Caco-2 (cell line): ENCODE measurements around the gene CAPN8. TPM values are rescaled to one million over a fixed set of nuclear protein-coding genes. Genes with fewer than 3 reads are reported as not detected.

Experiments
- BruUV-seq: library from RNA; stranded (reverse); fragments of 400-500 nt; replicated peaks from 2 replicates; lab custom pipeline; 2021; lab: Mats Ljungman, UMichigan
- CTCF ChIA-PET: fragments of 300-600 bp; sonication (Branson Sonifier 250); formaldehyde crosslinking; loops from one replicate; lab custom pipeline; 2022; ENCODE audit warnings: antibody characterized with exemption; lab: Charles Lee
- POLR2A ChIA-PET: fragments of 300-600 bp; sonication (Branson Sonifier 250); formaldehyde crosslinking; loops from one replicate; lab custom pipeline; 2022; ENCODE audit warnings: antibody characterized with exemption; lab: Charles Lee
- DNase-seq, 2 experiments: peaks; one replicate each; pipeline versions ENCODE4 v3.0.0 to v3.0.0-alpha.2; 2020 to 2022
- H3K27me3 ChIP-seq: replicated peaks from 2 replicates; pipeline ENCODE4 v1.6.0; 2011; ENCODE audit warnings: low read length; ENCODE audit not compliant: control insufficient read depth, insufficient read depth
- H3K36me3 ChIP-seq: 2 replicates; pipeline ENCODE4 v1.5.1; 2011; ENCODE audit warnings: low read length; ENCODE audit not compliant: control insufficient read depth, insufficient read depth
- H3K4me1 ChIP-seq: fragments of 250-450 bp; sonication (Bioruptor Pico); 2 replicates; pipeline ENCODE4 v1.5.1; 2020; ENCODE audit warnings: mild to moderate bottlenecking
- H3K4me3 ChIP-seq: 2 replicates; pipeline ENCODE4 v1.5.1; 2011; ENCODE audit warnings: low read depth, mild to moderate bottlenecking, control low read depth, low read length
- H3K9me3 ChIP-seq: fragments of 250-450 bp; sonication (Bioruptor Pico); 2 replicates; pipeline ENCODE4 v1.5.1; 2020; ENCODE audit warnings: mild to moderate bottlenecking, moderate library complexity
- H3K27ac Mint-ChIP-seq: one replicate; pipeline ENCODE4 v1.8.0; 2022; ENCODE audit warnings: mixed read lengths; ENCODE audit not compliant: unreplicated experiment
- H3K27me3 Mint-ChIP-seq: one replicate; pipeline ENCODE4 v1.8.0; 2022; ENCODE audit warnings: mixed read lengths; ENCODE audit not compliant: insufficient read depth, unreplicated experiment
- H3K36me3 Mint-ChIP-seq: one replicate; pipeline ENCODE4 v1.8.0; 2022; ENCODE audit warnings: mild to moderate bottlenecking, mixed read lengths; ENCODE audit not compliant: insufficient read depth, unreplicated experiment
- H3K4me1 Mint-ChIP-seq: one replicate; pipeline ENCODE4 v1.8.0; 2022; ENCODE audit warnings: low read depth, mixed read lengths; ENCODE audit not compliant: unreplicated experiment
- H3K4me3 Mint-ChIP-seq: one replicate; pipeline ENCODE4 v1.8.0; 2022; ENCODE audit warnings: mild to moderate bottlenecking, moderate library complexity, mixed read lengths; ENCODE audit not compliant: unreplicated experiment
- H3K9me3 Mint-ChIP-seq: one replicate; pipeline ENCODE4 v1.8.0; 2022; ENCODE audit warnings: mixed read lengths; ENCODE audit not compliant: unreplicated experiment
- intact Hi-C: fragments of 100-400 bp; cut with micrococcal nuclease; formaldehyde crosslinking; loops from one replicate; pipeline ENCODE4 v1.10.0; 2022; ENCODE audit not compliant: unreplicated experiment
- total RNA-seq: library from RNA; stranded (reverse); gene quantifications from 2 replicates; pipeline ENCODE4 v1.2.3, GENCODE V29; 2022
- TF ChIP-seq, protein P1 (sequence below), 2 experiments: fragments of 200-600 bp in 1 of 2; IDR thresholded peaks; 1 replicate in 1 of 2; 2 replicates in 1 of 2; pipeline versions ENCODE4 v1.5.1 to v1.8.0; 2011 to 2022; ENCODE audit warnings: antibody characterized with exemption in 1 of 2, control low read depth in 1 of 2, inconsistent platforms in 1 of 2, low read depth in 1 of 2, low read length in 1 of 2, mild to moderate bottlenecking in 1 of 2, moderate library complexity in 1 of 2; ENCODE audit not compliant: insufficient read depth in 1 of 2, severe bottlenecking in 1 of 2, unreplicated experiment in 1 of 2

CAPN8 gene
- total RNA-seq, 1 experiment from 2014 or later, result 4.1 TPM

DNA sequence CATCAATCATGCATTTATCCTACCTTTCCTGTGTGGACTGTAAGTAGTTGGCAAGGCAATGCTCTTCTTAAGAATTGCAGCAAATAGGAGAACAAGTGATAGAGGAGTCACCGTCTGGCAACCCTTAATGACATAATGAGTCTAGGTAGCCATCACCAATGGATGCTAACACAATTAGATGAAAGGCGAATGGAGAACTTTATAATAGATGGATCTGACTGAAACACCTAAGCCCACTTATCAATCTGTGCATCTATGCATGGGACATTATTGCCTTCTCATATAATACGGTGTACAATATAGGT lies 18.9 kb upstream of the CAPN8 start:
- Mint-ChIP-seq H3K4me1 (no peaks in the 10 kb centered on the region), H3K4me3 (no peak overlapping the region), H3K27me3 (peaks cover 5% of the 10 kb centered on the region), H3K27ac (no peak overlapping the region), H3K9me3 (no peaks in the 10 kb centered on the region), H3K36me3 (no peaks in the 10 kb centered on the region)
- Histone ChIP-seq H3K36me3 (no peaks in the 10 kb centered on the region), H3K4me3 (no peak overlapping the region), H3K27me3 (no peaks in the 10 kb centered on the region), H3K4me1 (no peaks in the 10 kb centered on the region), H3K9me3 (no peaks in the 10 kb centered on the region)
- CTCF ChIA-PET, result interaction anchor here (1.1 to 2.2 kb wide), 5 partner anchors 128 to 551 kb away, joined by 3 to 31 read pairs (median 9); partner anchors contain the start of gene SUSD4
- DNase-seq, result no peak
- TF ChIP-seq, protein P1, sequence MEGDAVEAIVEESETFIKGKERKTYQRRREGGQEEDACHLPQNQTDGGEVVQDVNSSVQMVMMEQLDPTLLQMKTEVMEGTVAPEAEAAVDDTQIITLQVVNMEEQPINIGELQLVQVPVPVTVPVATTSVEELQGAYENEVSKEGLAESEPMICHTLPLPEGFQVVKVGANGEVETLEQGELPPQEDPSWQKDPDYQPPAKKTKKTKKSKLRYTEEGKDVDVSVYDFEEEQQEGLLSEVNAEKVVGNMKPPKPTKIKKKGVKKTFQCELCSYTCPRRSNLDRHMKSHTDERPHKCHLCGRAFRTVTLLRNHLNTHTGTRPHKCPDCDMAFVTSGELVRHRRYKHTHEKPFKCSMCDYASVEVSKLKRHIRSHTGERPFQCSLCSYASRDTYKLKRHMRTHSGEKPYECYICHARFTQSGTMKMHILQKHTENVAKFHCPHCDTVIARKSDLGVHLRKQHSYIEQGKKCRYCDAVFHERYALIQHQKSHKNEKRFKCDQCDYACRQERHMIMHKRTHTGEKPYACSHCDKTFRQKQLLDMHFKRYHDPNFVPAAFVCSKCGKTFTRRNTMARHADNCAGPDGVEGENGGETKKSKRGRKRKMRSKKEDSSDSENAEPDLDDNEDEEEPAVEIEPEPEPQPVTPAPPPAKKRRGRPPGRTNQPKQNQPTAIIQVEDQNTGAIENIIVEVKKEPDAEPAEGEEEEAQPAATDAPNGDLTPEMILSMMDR (IDR thresholded peaks at IDR 0.05; ENCODE audit: insufficient read depth in 1 of 2, low read depth in 1 of 2, low read length in 1 of 2, severe bottlenecking in 1 of 2, unreplicated experiment in 1 of 2), result no peak
- POLR2A ChIA-PET, result no interaction called here
- intact Hi-C loops, result loop anchor here (1.0 to 10.0 kb wide), 7 partner anchors 153 to 892 kb away; no protein-coding TSS in a partner anchor
- BruUV-seq, result no TSS peak

DNA sequence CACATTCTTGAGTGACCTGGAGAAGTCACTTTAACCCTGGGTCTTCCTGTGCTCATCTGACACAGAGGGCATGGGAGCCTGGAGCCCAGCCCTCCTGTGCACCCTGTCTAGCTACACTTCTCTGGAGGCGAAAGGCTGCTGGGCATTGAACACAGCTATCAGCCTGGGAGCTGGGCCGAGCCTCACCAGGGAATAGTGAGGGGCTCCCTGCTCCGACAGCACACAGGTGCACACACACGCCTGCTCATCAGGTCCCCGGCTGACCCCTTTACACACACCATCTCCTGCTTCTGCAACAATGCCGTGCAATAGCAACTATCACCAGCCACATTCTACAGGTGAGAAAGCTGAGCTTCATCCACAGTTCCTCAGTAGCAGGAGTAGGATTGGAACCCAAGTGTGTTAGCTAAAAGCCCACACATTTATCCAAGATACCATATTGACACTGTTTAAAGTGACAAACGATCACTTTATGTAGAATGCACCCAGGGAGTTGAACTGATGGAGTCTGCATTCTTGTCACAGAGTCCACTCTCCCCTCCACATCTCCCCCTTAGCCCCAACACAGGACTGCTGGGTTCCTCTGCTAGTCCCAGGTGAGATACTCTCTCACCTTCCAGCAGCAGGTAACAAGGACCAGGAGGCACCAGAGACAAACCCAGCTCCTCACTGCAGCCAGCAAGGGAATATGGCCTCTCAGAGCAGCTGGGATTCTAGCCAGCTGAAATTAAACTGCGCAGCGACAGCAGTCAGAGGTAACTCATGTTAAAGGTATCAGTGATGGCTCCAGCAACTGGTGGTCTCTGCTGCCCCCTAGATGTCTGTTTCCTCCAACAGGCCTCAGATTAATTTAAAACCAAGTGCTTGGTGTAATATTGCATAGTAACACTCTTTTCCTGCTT lies 18.3 kb upstream of the CAPN8 start:
- Histone ChIP-seq H3K4me3 (no peak overlapping the region), H3K9me3 (no peaks in the 10 kb centered on the region), H3K27me3 (no peaks in the 10 kb centered on the region), H3K4me1 (no peaks in the 10 kb centered on the region), H3K36me3 (no peaks in the 10 kb centered on the region)
- Mint-ChIP-seq H3K4me1 (no peaks in the 10 kb centered on the region), H3K9me3 (no peaks in the 10 kb centered on the region), H3K36me3 (no peaks in the 10 kb centered on the region), H3K27ac (no peak overlapping the region), H3K4me3 (no peak overlapping the region), H3K27me3 (peaks cover 5% of the 10 kb centered on the region)
- DNase-seq, result peak; percentile 71 to 79
- POLR2A ChIA-PET, result no interaction called here
- CTCF ChIA-PET, result interaction anchor here (0.6 to 2.2 kb wide), 12 partner anchors 16 to 593 kb away, joined by 3 to 31 read pairs (median 6); partner anchors contain the start of gene SUSD4
- intact Hi-C loops, result loop anchor here (1.0 to 10.0 kb wide), 7 partner anchors 153 to 891 kb away; no protein-coding TSS in a partner anchor
- no TSS peak for BruUV-seq
- TF ChIP-seq, protein P1 (IDR thresholded peaks at IDR 0.05; ENCODE audit: insufficient read depth in 1 of 2, low read depth in 1 of 2, low read length in 1 of 2, severe bottlenecking in 1 of 2, unreplicated experiment in 1 of 2), result peak; percentile 82 to 83

DNA sequence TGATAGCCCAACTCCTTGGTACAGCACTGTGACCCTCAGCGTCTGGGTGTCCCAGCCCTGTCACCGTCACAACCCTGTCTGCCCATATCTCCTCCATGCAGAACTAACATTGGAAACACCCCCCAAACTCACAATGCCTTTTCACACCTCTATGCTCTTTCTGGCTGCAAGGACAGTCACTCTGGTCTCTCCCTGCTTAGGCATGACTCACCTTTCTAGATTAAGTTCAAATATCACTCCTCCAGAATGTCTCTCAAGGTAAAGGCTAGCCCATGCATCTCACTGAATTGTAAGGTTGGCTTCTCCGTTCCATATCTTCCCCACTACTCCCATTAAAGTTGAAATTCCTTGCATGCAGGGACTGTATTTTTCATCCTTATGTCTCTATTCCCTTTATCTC lies 17.0 kb upstream of the CAPN8 start:
- Mint-ChIP-seq H3K4me3 (no peak overlapping the region), H3K27me3 (peaks cover under 1% of the 10 kb centered on the region), H3K36me3 (no peaks in the 10 kb centered on the region), H3K9me3 (no peaks in the 10 kb centered on the region), H3K27ac (no peak overlapping the region), H3K4me1 (no peaks in the 10 kb centered on the region)
- H3K9me3 ChIP-seq, result no peaks in the 10 kb centered on the region
- H3K27me3 ChIP-seq, result no peaks in the 10 kb centered on the region
- no peak overlapping the region for H3K4me3 ChIP-seq
- no peaks in the 10 kb centered on the region for H3K36me3 ChIP-seq
- ChIA-PET POLR2A (no interaction called here), CTCF (interaction anchor here (1.9 kb wide), 1 partner anchor 508 kb away, joined by 16 read pairs; no protein-coding TSS in a partner anchor)
- TF ChIP-seq, protein P1 (IDR thresholded peaks at IDR 0.05; ENCODE audit: insufficient read depth in 1 of 2, low read depth in 1 of 2, low read length in 1 of 2, severe bottlenecking in 1 of 2, unreplicated experiment in 1 of 2), result no peak
- no peak for DNase-seq
- no TSS peak for BruUV-seq
- H3K4me1 ChIP-seq, result no peaks in the 10 kb centered on the region
- intact Hi-C loops, result loop anchor here (5.0 to 10.0 kb wide), 2 partner anchors 195 to 338 kb away; no protein-coding TSS in a partner anchor
